Measurements from ENCODE around the gene GPR183. TPM values are rescaled to one million over a fixed set of nuclear protein-coding genes. Genes with fewer than 3 reads are reported as not detected.
A peak's percentile ranks its signal among the peaks of the same experiment; 100 is the strongest.

Gene GPR183
- total and polyA plus RNA-seq, 10 of the 15 experiments (the other 5 are each of a cell fraction or from before 2014, with no cell fraction given), result 134 to 669 (median 225) TPM

- intact Hi-C loops (cut with micrococcal nuclease; ENCODE audit: unreplicated experiment) (loop anchor here (2.0 to 5.0 kb wide), 2 partner anchors 18 to 150 kb away; no protein-coding TSS in a partner anchor), in situ Hi-C loops (cut with MboI) (no loop called here)
- FAIRE-seq, result peak; percentile 41
- no peak for DNase-seq (ENCODE audit: low read depth, low spot score)
- no TSS peak for BruUV-seq (replicated peaks)
- Histone ChIP-seq H3K27me3 (replicated peaks in 1 of 2; ENCODE audit: control insufficient read depth in 2 of 2, insufficient read depth in 2 of 2, low read length in 1 of 2) (no peaks in the 10 kb centered on the region), H3K4me2 (ENCODE audit: control insufficient read depth, insufficient read depth) (peak overlapping the region; percentile 80), H3K4me3 (peak overlapping the region; percentile 14; the same call in 1 of the 2 replicates), H2AFZ (ENCODE audit: control insufficient read depth, low read depth, low read length) (no peak overlapping the region), H3K4me1 (ENCODE audit: control insufficient read depth, insufficient read depth, low read length) (peaks cover 60% of the 10 kb centered on the region), H4K20me1 (ENCODE audit: control insufficient read depth, insufficient read depth) (no peaks in the 10 kb centered on the region), H3K79me2 (ENCODE audit: control insufficient read depth, insufficient read depth, low read length) (peaks cover 16% of the 10 kb centered on the region), H3K9ac (ENCODE audit: control insufficient read depth, insufficient read depth, low read length) (peak overlapping the region; percentile 24), H3K36me3 (ENCODE audit: control insufficient read depth in 2 of 2, insufficient read depth in 2 of 2, low read length in 1 of 2) (no peaks in the 10 kb centered on the region; a peak in 2 of 4 replicates), H3K9me3 (replicated peaks; ENCODE audit: control insufficient read depth, insufficient read depth, low read length) (no peaks in the 10 kb centered on the region), H3K27ac (ENCODE audit: control insufficient read depth, insufficient read depth) (peak overlapping the region; percentile 79)
- ChIA-PET SMC1A (ENCODE audit: uncharacterized antibody, unreplicated experiment) (interaction anchor here (0.6 to 8.5 kb wide), 35 partner anchors 11 to 153 kb away, joined by 3 to 132 read pairs (median 5); partner anchors contain the start of genes GPR18 and GPR183), CTCF (interaction anchor here (0.5 to 6.7 kb wide), 17 partner anchors 11 to 319 kb away, joined by 3 to 54 read pairs (median 4); no protein-coding TSS in a partner anchor), POLR2A (interaction anchor here (0.7 to 4.6 kb wide), 12 partner anchors 9 to 138 kb away, joined by 3 to 28 read pairs (median 4); no protein-coding TSS in a partner anchor), RAD21 (ENCODE audit: unreplicated experiment) (interaction anchor here (0.7 to 7.9 kb wide), 27 partner anchors 8 to 433 kb away, joined by 3 to 106 read pairs (median 5); partner anchors contain the start of genes GPR18, GPR183, TM9SF2 and UBAC2)
- ATAC-seq, result peak; percentile 75
- WGBS (ENCODE audit: insufficient coverage, insufficient replicate concordance, low lambda C conversion rate, missing lambda C conversion rate), result 0% methylated on average over 1 of the region's 1 CpG
- TF ChIP-seq CHD4 (IDR thresholded peaks at IDR 0.05) (0 out of 2 replicates have a peak, but pooled peaks have one; percentile 49), IKZF1 (conservative IDR thresholded peaks at IDR 0.05) (peak; percentile 74), WRNIP1 (IDR thresholded peaks at IDR 0.05; ENCODE audit: borderline replicate concordance, low read depth, low read length) (no peak), MEF2A (IDR thresholded peaks at IDR 0.05; ENCODE audit: insufficient read depth, low read depth, low read length) (peak; percentile 95), POU2F2 (IDR thresholded peaks at IDR 0.05; ENCODE audit: borderline replicate concordance, low read depth, low read length) (peak; percentile 7; the same call in 1 of the 3 replicates), GABPA (IDR thresholded peaks at IDR 0.05; ENCODE audit: low read depth) (0 out of 2 replicates have a peak, but pooled peaks have one; percentile 27), NFYA (IDR thresholded peaks at IDR 0.05; ENCODE audit: borderline replicate concordance, low read depth, low read length) (no peak), NR2F1 (conservative IDR thresholded peaks at IDR 0.05) (peak; percentile 63; the same call in 1 of the 2 replicates), SMARCA5 (IDR thresholded peaks at IDR 0.05) (peak; percentile 63; the same call in 1 of the 2 replicates), EP300 (IDR thresholded peaks at IDR 0.05; ENCODE audit: borderline replicate concordance in 1 of 2, control insufficient read depth in 1 of 2, low read depth in 2 of 2, low read length in 2 of 2) (peak; percentile 50 to 80; a peak in 3 of 4 replicates), HDGF (IDR thresholded peaks at IDR 0.05) (no peak), MEF2B (IDR thresholded peaks at IDR 0.05; ENCODE audit: partially characterized antibody, poor library complexity, severe bottlenecking) (peak; percentile 94), PRDM15 (CRISPR knock-in tag; IDR thresholded peaks at IDR 0.05) (no peak), EZH2 (IDR thresholded peaks at IDR 0.05; ENCODE audit: borderline replicate concordance, control insufficient read depth, low read depth, low read length) (no peak), TCF7 (IDR thresholded peaks at IDR 0.05; ENCODE audit: borderline replicate concordance) (peak; percentile 75; the same call in 1 of the 2 replicates), IRF4 (IDR thresholded peaks at IDR 0.05; ENCODE audit: low read depth, low read length) (peak; percentile 61; the same call in 1 of the 2 replicates), TCF3 (IDR thresholded peaks at IDR 0.05; ENCODE audit: borderline replicate concordance, insufficient read depth, low read depth, low read length) (peak; percentile 48; the same call in 1 of the 2 replicates), SMC3 (IDR thresholded peaks at IDR 0.05; ENCODE audit: borderline replicate concordance, low read length) (no peak)
Observed at GRCh38 chr13:99282264-99283231, 24.7 kb downstream of the GPR183 start.

Measured in GM12878 (cell line).